Stimulated activated CD4-positive, alpha-beta T cell treated with anti-CD3 and anti-CD28 coated beads, Interleukin-15, amount 100 ng/mL, for 48 hours (primary cell): ENCODE data around the gene RGS14.
A peak's percentile ranks its signal among the peaks of the same experiment; 100 is the strongest.
"Not testable (repeated sequence)": the region's sequence is repeated elsewhere in the genome, so short reads cannot be mapped to it uniquely, and the experiment has no call there.

Source experiments
- DNase-seq, 2 donors: peaks; one replicate each; pipeline ENCODE4 v3.0.0-alpha.2; 2020; ENCODE audit warnings: low read depth in 2 of 2

The RGS14 gene

GRCh38 chr5:177364159-177364962 is 6.6 kb downstream of the RGS14 start:
- DNase-seq, result peak in 1 of 2 donors; percentile 35

- DNase-seq, result no peak
These were observed 8.3 kb downstream of the RGS14 start for GRCh38 chr5:177365845-177366527.

GRCh38 chr5:177366528-177367322 is 9.0 kb downstream of the RGS14 start:
- DNase-seq, result no peak

GRCh38 chr5:177367323-177367848 is 9.7 kb downstream of the RGS14 start:
- no peak for DNase-seq

GRCh38 chr5:177367981-177368868 is 10.5 kb downstream of the RGS14 start:
- DNase-seq, result no peak

- no peak for DNase-seq
These were observed 11.3 kb downstream of the RGS14 start for GRCh38 chr5:177368869-177369644.

- DNase-seq, result no peak
These were observed 12.1 kb downstream of the RGS14 start for GRCh38 chr5:177369645-177370440.

- peak in 1 of 2 donors; percentile 48 for DNase-seq
These were observed 12.9 kb downstream of the RGS14 start for GRCh38 chr5:177370488-177371119.

GRCh38 chr5:177371120-177372033 is 13.7 kb downstream of the RGS14 start:
- no peak for DNase-seq

- DNase-seq, result no peak
These were observed 14.5 kb downstream of the RGS14 start for GRCh38 chr5:177372034-177372896.

- no peak for DNase-seq
These were observed 15.2 kb downstream of the RGS14 start for GRCh38 chr5:177372910-177373309.

GRCh38 chr5:177373806-177374205 is 16.1 kb downstream of the RGS14 start:
- no peak for DNase-seq

GRCh38 chr5:177374211-177374610 is 16.5 kb downstream of the RGS14 start:
- DNase-seq, result no peak

GRCh38 chr5:177375516-177375915 is 17.8 kb downstream of the RGS14 start:
- DNase-seq, result not testable (repeated sequence)

GRCh38 chr5:177376107-177376506 is 18.4 kb downstream of the RGS14 start:
- DNase-seq, result no peak

- no peak for DNase-seq
These were observed 20.4 kb downstream of the RGS14 start for GRCh38 chr5:177377851-177378776.
